ENCODE data around the gene LARP4B.

LARP4B gene

DNA sequence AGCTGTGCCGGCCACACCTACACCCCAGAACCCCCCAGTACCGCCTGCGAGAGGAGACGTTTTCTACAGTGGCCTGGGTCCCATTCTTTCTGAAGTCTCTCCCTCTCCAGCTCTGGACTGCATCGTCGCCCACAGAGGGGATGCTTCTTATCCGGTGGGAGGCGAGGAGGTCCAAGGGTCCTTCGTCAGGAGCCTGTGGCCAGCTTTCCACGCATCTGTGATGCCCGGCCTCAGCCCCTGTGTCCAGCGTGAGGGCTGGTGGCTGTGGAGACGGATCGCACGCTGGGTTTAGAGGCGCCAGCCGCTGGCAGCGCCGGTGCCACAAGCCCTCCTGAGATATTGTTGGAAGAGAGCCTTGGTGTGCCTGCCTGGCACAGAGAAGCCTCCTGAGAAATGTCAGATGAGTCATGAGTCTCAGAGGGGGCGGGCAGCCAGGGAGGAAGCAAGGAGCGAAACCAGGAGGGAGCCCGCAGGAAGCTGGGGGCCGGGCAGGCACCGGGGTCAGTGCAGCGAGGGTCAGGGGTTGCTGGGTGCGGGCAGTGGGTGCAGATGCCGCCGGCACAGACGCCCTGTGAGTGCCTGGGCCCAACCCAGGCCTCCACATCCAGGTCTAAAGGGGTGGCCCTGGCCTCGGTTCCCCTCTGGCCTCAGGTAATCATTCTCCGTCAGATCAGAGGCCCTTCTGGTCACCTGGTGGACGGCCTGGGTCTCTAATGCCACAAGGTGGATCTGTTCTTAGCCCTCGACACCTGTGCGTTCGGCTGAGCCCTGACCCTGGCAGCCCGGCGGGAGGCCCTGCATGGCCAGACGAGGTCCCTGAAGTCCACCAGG lies 156.0 kb downstream of the LARP4B start:
- no peak for DNase-seq (ENCODE audit: low read depth)
- TF ChIP-seq CTCF (IDR thresholded peaks at IDR 0.05; ENCODE audit: control insufficient read depth, insufficient read depth, low read depth, low read length, missing control alignments), result no peak
- H3K4me3 ChIP-seq (ENCODE audit: control insufficient read depth, low read depth, low read length), result no peak overlapping the region

DNA sequence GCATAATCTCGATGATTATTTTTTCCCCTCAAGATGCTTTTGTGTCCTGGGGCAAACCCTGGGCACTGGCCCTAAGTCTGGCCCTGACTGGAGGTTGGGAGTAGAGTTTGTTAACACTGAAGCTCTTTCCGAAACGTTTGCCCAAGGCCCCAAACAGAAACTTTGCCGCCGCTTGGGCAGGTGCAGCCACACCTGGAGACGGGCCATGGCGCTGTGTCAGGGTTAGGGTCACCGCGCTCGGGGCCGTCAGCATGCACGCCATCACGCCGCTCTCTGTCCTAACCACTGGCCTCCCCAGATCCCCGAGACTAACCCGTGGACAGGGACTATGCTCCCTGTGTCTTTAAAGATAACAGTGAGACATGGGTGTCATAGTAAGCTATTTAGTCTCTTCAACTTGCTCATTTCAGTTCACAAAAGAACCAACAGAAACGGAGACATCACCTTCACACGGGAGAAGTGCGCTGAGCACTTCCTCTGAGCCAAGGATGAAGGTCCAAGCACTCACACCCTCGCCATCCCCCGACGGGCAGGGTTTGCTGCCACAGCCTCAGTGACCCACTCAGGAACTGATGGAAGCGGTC lies 156.8 kb downstream of the LARP4B start:
- no peak for TF ChIP-seq CTCF (IDR thresholded peaks at IDR 0.05; ENCODE audit: control insufficient read depth, insufficient read depth, low read depth, low read length, missing control alignments)
- no peak for DNase-seq (ENCODE audit: low read depth)
- no peak overlapping the region for H3K4me3 ChIP-seq (ENCODE audit: control insufficient read depth, low read depth, low read length)

DNA sequence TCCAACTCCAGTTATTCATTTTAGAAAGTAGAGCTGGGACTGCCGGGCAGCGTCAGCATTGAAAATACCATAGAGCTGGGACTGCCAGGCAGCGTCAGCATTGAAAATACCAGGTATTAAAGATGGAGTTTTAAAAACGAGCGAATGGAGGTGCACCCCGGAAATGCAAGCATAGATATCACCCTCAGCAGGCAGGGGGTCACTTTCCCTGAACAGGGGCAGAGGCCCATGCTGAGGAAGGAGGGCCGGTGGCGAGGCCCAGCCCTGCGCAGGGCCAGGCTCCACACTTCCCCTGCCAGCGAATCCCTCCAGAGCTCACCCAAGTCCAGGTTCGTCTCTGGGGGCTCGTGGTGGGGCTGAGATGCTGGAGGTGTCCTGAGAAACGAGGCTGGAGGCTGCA lies 157.3 kb downstream of the LARP4B start:
- TF ChIP-seq CTCF (IDR thresholded peaks at IDR 0.05; ENCODE audit: control insufficient read depth, insufficient read depth, low read depth, low read length, missing control alignments), result no peak
- DNase-seq (ENCODE audit: low read depth), result no peak
- H3K4me3 ChIP-seq (ENCODE audit: control insufficient read depth, low read depth, low read length), result no peak overlapping the region

GRCh38 chr10:773562-774161 lies 157.8 kb downstream of the LARP4B start:
- no peak overlapping the region for H3K4me3 ChIP-seq (ENCODE audit: control insufficient read depth, low read depth, low read length)
- TF ChIP-seq CTCF (IDR thresholded peaks at IDR 0.05; ENCODE audit: control insufficient read depth, insufficient read depth, low read depth, low read length, missing control alignments), result no peak
- no peak for DNase-seq (ENCODE audit: low read depth)

GRCh38 chr10:772227-772637 lies 159.3 kb downstream of the LARP4B start:
- no peak for TF ChIP-seq CTCF (IDR thresholded peaks at IDR 0.05; ENCODE audit: control insufficient read depth, insufficient read depth, low read depth, low read length, missing control alignments)
- H3K4me3 ChIP-seq (ENCODE audit: control insufficient read depth, low read depth, low read length), result no peak overlapping the region
- DNase-seq (ENCODE audit: low read depth), result no peak

- no peak for DNase-seq (ENCODE audit: low read depth)
- TF ChIP-seq CTCF (IDR thresholded peaks at IDR 0.05; ENCODE audit: control insufficient read depth, insufficient read depth, low read depth, low read length, missing control alignments), result no peak
These were observed 159.9 kb downstream of the LARP4B start for GRCh38 chr10:771647-772046.

More at GRCh38 chr10:771647-772046, 159.9 kb downstream of the LARP4B start:
- H3K4me3 ChIP-seq (ENCODE audit: control insufficient read depth, low read depth, low read length), result no peak overlapping the region

Measured in AG09309 (cell line).